GM12878 (cell line): Measurements from ENCODE around the gene VPS29. TPM values are rescaled to one million over a fixed set of nuclear protein-coding genes. Genes with fewer than 3 reads are reported as not detected.

ENCODE experiments used
- BACH1 ChIP-seq: fragments of 450-650 bp; IDR thresholded peaks from 2 replicates; pipeline ENCODE4 v1.6.1; 2017; ENCODE audit warnings: mild to moderate bottlenecking, borderline replicate concordance
- CHD2 ChIP-seq: IDR thresholded peaks from 2 replicates; pipeline ENCODE4 v1.6.1; 2011; ENCODE audit warnings: low read depth, low read length, improper control_type of control experiment, borderline replicate concordance
- CUX1 ChIP-seq: IDR thresholded peaks from 2 replicates; pipeline ENCODE4 v1.6.1; 2012; ENCODE audit warnings: improper control_type of control experiment, low read depth, low read length; ENCODE audit not compliant: insufficient replicate concordance
- ETV6 ChIP-seq, 2 experiments: fragments of 450-650 bp in 1 of 2; IDR thresholded peaks in 1 of 2; conservative IDR thresholded peaks in 1 of 2; 2 replicates each; pipeline ENCODE4 v1.6.1; 2014; ENCODE audit warnings: antibody characterized with exemption in 1 of 2, borderline replicate concordance in 1 of 2, low read depth in 1 of 2, mild to moderate bottlenecking in 1 of 2, moderate library complexity in 1 of 2
- HSF1 ChIP-seq: fragments of 150-350 bp; IDR thresholded peaks from 2 replicates; pipeline ENCODE4 v1.6.1; 2014; ENCODE audit warnings: mild to moderate bottlenecking, low read depth, low read length
- KLF5 ChIP-seq: fragments of 450-650 bp; IDR thresholded peaks from 2 replicates; pipeline ENCODE4 v1.6.1; 2014; ENCODE audit warnings: mild to moderate bottlenecking; ENCODE audit not compliant: partially characterized antibody
- MLLT1 ChIP-seq: fragments of 450-650 bp; IDR thresholded peaks from 2 replicates; pipeline ENCODE4 v1.6.1; 2016; ENCODE audit warnings: mild to moderate bottlenecking
- MYC ChIP-seq: IDR thresholded peaks from 2 replicates; pipeline ENCODE4 v1.6.1; 2011; ENCODE audit warnings: mild to moderate bottlenecking, low read length, moderate library complexity, inconsistent platforms; ENCODE audit not compliant: insufficient read depth, insufficient replicate concordance, insufficient read length, severe bottlenecking
- PBX3 ChIP-seq: IDR thresholded peaks from 2 replicates; pipeline ENCODE4 v1.6.1; 2011; ENCODE audit warnings: mild to moderate bottlenecking, low read depth, low read length, moderate library complexity; ENCODE audit not compliant: insufficient replicate concordance
- PKNOX1 ChIP-seq: fragments of 450-650 bp; IDR thresholded peaks from 2 replicates; pipeline ENCODE4 v1.6.1; 2016; ENCODE audit warnings: mild to moderate bottlenecking
- POLR2AphosphoS5 ChIP-seq: IDR thresholded peaks from 2 replicates; pipeline ENCODE4 v1.6.1; 2011; ENCODE audit warnings: mild to moderate bottlenecking, low read length, inconsistent platforms
- RELB ChIP-seq: fragments of 450-650 bp; IDR thresholded peaks from 2 replicates; pipeline ENCODE4 v1.6.1; 2017; ENCODE audit warnings: low read depth, mild to moderate bottlenecking, moderate library complexity
- RUNX3 ChIP-seq: IDR thresholded peaks from 2 replicates; pipeline ENCODE4 v1.6.1; 2012; ENCODE audit warnings: low read length, inconsistent platforms
- TCF7 ChIP-seq: IDR thresholded peaks from 2 replicates; pipeline ENCODE4 v1.6.1; 2014; ENCODE audit warnings: antibody characterized with exemption, borderline replicate concordance
- USF1 ChIP-seq: IDR thresholded peaks from 2 replicates; pipeline ENCODE4 v1.6.1; 2011; ENCODE audit warnings: borderline replicate concordance, low read depth, mild to moderate bottlenecking, moderate library complexity, mixed read lengths, low read length; ENCODE audit not compliant: insufficient read depth; ENCODE audit errors: extremely low read length
- WRNIP1 ChIP-seq: IDR thresholded peaks from 2 replicates; pipeline ENCODE4 v1.6.1; 2011; ENCODE audit warnings: low read depth, low read length, improper control_type of control experiment, borderline replicate concordance
- polyA plus RNA-seq, 11 experiments: library from polyadenylated mRNA; depleted of rRNA in 4 of 11; unstranded in 6 of 11; stranded (reverse) in 5 of 11; fragments of >200 nt; fragmentation: Nextera tagmentation in 4 of 11; fragmentation: Illumina TruSeq in 1 of 11; extraction: Ambion mirVana in 4 of 11; extraction: Trizol in 1 of 11; gene quantifications; 1 replicate in 1 of 11; 2 replicates in 10 of 11; pipeline versions ENCODE4 v1.2.1 to v1.2.3, GENCODE V29; 2011 to 2016; ENCODE audit warnings: inconsistent platforms in 2 of 11, missing spikeins in 2 of 11, low read depth in 1 of 11
- total RNA-seq, 4 experiments: library from RNA; depleted of rRNA in 3 of 4; stranded (reverse); fragments of >200 nt in 3 of 4; fragmentation: Illumina TruSeq in 1 of 4; extraction: Trizol in 1 of 4; gene quantifications; 2 replicates each; pipeline versions ENCODE4 v1.2.1 to v1.2.3, GENCODE V29; 2013 to 2021

The VPS29 gene
- total and polyA plus RNA-seq, 10 of the 15 experiments (the other 5 are each of a cell fraction or from before 2014, with no cell fraction given): 65.3 to 405 (median 206) TPM

GRCh38 chr12:110467847-110468213, 34.1 kb downstream of the VPS29 start (continued):
- TF ChIP-seq PKNOX1 (no peak), WRNIP1 (no peak), CHD2 (no peak), CUX1 (no peak), RELB (no peak), ETV6 (conservative IDR thresholded peaks at IDR 0.05 in 1 of 2, IDR thresholded peaks at IDR 0.05 in 1 of 2; ENCODE audit: borderline replicate concordance in 1 of 2, low read depth in 1 of 2) (no peak), KLF5 (no peak), MLLT1 (no peak), TCF7 (no peak), HSF1 (no peak), MYC (no peak), POLR2AphosphoS5 (peak; percentile 87), RUNX3 (no peak), PBX3 (no peak), USF1 (no peak), BACH1 (no peak)
